A673 (cell line): Measurements from ENCODE around the gene NKX6-2. TPM values are rescaled to one million over a fixed set of nuclear protein-coding genes. Genes with fewer than 3 reads are reported as not detected.

ENCODE experiments used
- BruUV-seq: library from RNA; stranded (reverse); fragments of 400-500 nt; replicated peaks from 2 replicates; lab custom pipeline; 2021; lab: Mats Ljungman, UMichigan
- CTCF ChIA-PET: fragments of 300-600 bp; sonication (Branson Sonifier 250); formaldehyde crosslinking; loops from one replicate; lab custom pipeline; 2022; ENCODE audit warnings: antibody characterized with exemption; lab: Charles Lee
- POLR2A ChIA-PET: fragments of 300-600 bp; sonication (Branson Sonifier 250); formaldehyde crosslinking; loops from one replicate; lab custom pipeline; 2022; ENCODE audit warnings: antibody characterized with exemption; ENCODE audit not compliant: low non-redundant PET; lab: Charles Lee
- DNase-seq: peaks from one replicate; pipeline ENCODE4 v3.0.0-alpha.2; 2015; ENCODE audit warnings: low spot score
- H3K27ac ChIP-seq: fragments of 200-600 bp; sonication (generic); 2 replicates; pipeline ENCODE4 v1.5.1; 2016; ENCODE audit warnings: mixed run types, low read depth, mild to moderate bottlenecking, mixed read lengths, antibody characterized with exemption, low read length; ENCODE audit not compliant: poor library complexity, severe bottlenecking
- H3K27me3 ChIP-seq: fragments of 200-600 bp; sonication (generic); replicated peaks from 2 replicates; pipeline ENCODE4 v1.6.1; 2017; ENCODE audit warnings: mixed run types, low read depth, mild to moderate bottlenecking, mixed read lengths, antibody characterized with exemption, low read length; ENCODE audit not compliant: insufficient read depth, poor library complexity
- H3K36me3 ChIP-seq: fragments of 200-600 bp; sonication (generic); 2 replicates; pipeline ENCODE4 v1.6.1; 2016; ENCODE audit warnings: mixed run types, mild to moderate bottlenecking, mixed read lengths, antibody characterized with exemption, low read length; ENCODE audit not compliant: insufficient read depth, poor library complexity, severe bottlenecking
- H3K4me1 ChIP-seq: fragments of 200-600 bp; sonication (generic); 2 replicates; pipeline ENCODE4 v1.6.1; 2017; ENCODE audit warnings: mixed run types, mild to moderate bottlenecking, mixed read lengths, antibody characterized with exemption, low read length; ENCODE audit not compliant: insufficient read depth, poor library complexity, severe bottlenecking
- H3K4me3 ChIP-seq: fragments of 200-600 bp; sonication (generic); 2 replicates; pipeline ENCODE4 v1.5.1; 2016; ENCODE audit warnings: low read depth, mixed run types, mild to moderate bottlenecking, mixed read lengths, low read length; ENCODE audit not compliant: poor library complexity, severe bottlenecking
- H3K9me3 ChIP-seq: fragments of 200-600 bp; sonication (generic); 2 replicates; pipeline ENCODE4 v1.6.1; 2016; ENCODE audit warnings: mixed run types, low read depth, mild to moderate bottlenecking, mixed read lengths, antibody characterized with exemption, low read length; ENCODE audit not compliant: poor library complexity, severe bottlenecking
- CTCF ChIP-seq: fragments of 300-800, 200-600 bp; sonication (generic); conservative IDR thresholded peaks from 2 replicates; pipeline ENCODE4 v1.5.1; 2017; ENCODE audit warnings: low read depth, mild to moderate bottlenecking, antibody characterized with exemption, low read length, moderate library complexity, mixed read lengths
- EZH2 ChIP-seq: fragments of 200-600 bp; sonication (generic); IDR thresholded peaks from 2 replicates; pipeline ENCODE4 v1.6.1; 2017; ENCODE audit warnings: borderline replicate concordance, low read depth, mild to moderate bottlenecking, mixed read lengths, antibody characterized with exemption, low read length; ENCODE audit not compliant: poor library complexity, severe bottlenecking
- intact Hi-C: fragments of 100-400 bp; cut with micrococcal nuclease; formaldehyde crosslinking; loops from one replicate; pipeline ENCODE4 v1.10.0; 2022; ENCODE audit not compliant: unreplicated experiment
- total RNA-seq: library from RNA; stranded (reverse); gene quantifications from 2 replicates; pipeline ENCODE4 v1.2.3, GENCODE V29; 2021

Gene NKX6-2
- total RNA-seq, 1 experiment from 2014 or later = not detected

- no peaks in the 10 kb centered on the region for H3K27me3 ChIP-seq
- ChIA-PET CTCF (no interaction called here), POLR2A (no interaction called here)
- no peaks in the 10 kb centered on the region for H3K36me3 ChIP-seq
- no TSS peak for BruUV-seq
- no peak overlapping the region for H3K4me3 ChIP-seq
- no peak overlapping the region for H3K27ac ChIP-seq
- TF ChIP-seq EZH2 = no peak
- no peak for TF ChIP-seq CTCF
- intact Hi-C loops = no loop called here
- no peaks in the 10 kb centered on the region for H3K4me1 ChIP-seq
- no peak for DNase-seq
- no peaks in the 10 kb centered on the region for H3K9me3 ChIP-seq
Measured at GRCh38 chr10:132768346-132769248, 17.4 kb downstream of the NKX6-2 start.

GRCh38 chr10:132766291-132766690 is 19.7 kb downstream of the NKX6-2 start:
- no peak for DNase-seq
- no peak overlapping the region for H3K4me3 ChIP-seq
- ChIA-PET CTCF (no interaction called here), POLR2A (no interaction called here)
- no peaks in the 10 kb centered on the region for H3K4me1 ChIP-seq
- no peaks in the 10 kb centered on the region for H3K36me3 ChIP-seq
- no peak overlapping the region for H3K27ac ChIP-seq
- intact Hi-C loops = no loop called here
- H3K9me3 ChIP-seq = no peaks in the 10 kb centered on the region
- no TSS peak for BruUV-seq
- H3K27me3 ChIP-seq = no peaks in the 10 kb centered on the region
- TF ChIP-seq CTCF (no peak), EZH2 (no peak)

- POLR2A ChIA-PET = no interaction called here
- TF ChIP-seq CTCF = no peak
- no peak for TF ChIP-seq EZH2
Measured at GRCh38 chr10:132765435-132765834, 20.5 kb downstream of the NKX6-2 start.

More at GRCh38 chr10:132765435-132765834, 20.5 kb downstream of the NKX6-2 start:
- no peak for DNase-seq
- CTCF ChIA-PET = no interaction called here
- Histone ChIP-seq H3K36me3 (no peaks in the 10 kb centered on the region), H3K9me3 (no peaks in the 10 kb centered on the region), H3K27ac (no peak overlapping the region), H3K27me3 (no peaks in the 10 kb centered on the region), H3K4me3 (no peak overlapping the region), H3K4me1 (no peaks in the 10 kb centered on the region)
- no TSS peak for BruUV-seq
- intact Hi-C loops = no loop called here
